Spleen (tissue), 7 donors: ENCODE results near the gene ARNT2.

ENCODE experiments used
- POLR2A ChIP-seq, 3 donors: fragments of 450-650 bp; IDR thresholded peaks; one replicate each; pipeline ENCODE4 v1.5.1; 2017; ENCODE audit warnings: antibody characterized with exemption in 3 of 3, mild to moderate bottlenecking in 1 of 3
- POLR2AphosphoS5 ChIP-seq, 3 donors: sonication (generic); formaldehyde crosslinking; IDR thresholded peaks; one replicate each; pipeline ENCODE4 v1.5.1; 2017; ENCODE audit warnings: antibody characterized with exemption in 3 of 3
- TF ChIP-seq, protein P1 (sequence below), 11 experiments: fragments of 200-600 bp in 7 of 11; fragments of 450-650 bp in 4 of 11; sonication (generic) in 4 of 11; IDR thresholded peaks in 8 of 11; conservative IDR thresholded peaks in 3 of 11; 1 replicate in 7 of 11; 2 replicates in 4 of 11; pipeline versions ENCODE4 v1.4.0 to v1.8.0; 2016 to 2021; ENCODE audit warnings: antibody characterized with exemption in 11 of 11, inconsistent platforms in 4 of 11, mild to moderate bottlenecking in 1 of 11
- donor health status: DM: no; HTN: no; CAD: no; lungs with moderate emphysema.
- donor health status: DM: no; HTN: no; CAD: no.
- donor health status: DM: no; HTN: no; CAD: no.

DNA sequence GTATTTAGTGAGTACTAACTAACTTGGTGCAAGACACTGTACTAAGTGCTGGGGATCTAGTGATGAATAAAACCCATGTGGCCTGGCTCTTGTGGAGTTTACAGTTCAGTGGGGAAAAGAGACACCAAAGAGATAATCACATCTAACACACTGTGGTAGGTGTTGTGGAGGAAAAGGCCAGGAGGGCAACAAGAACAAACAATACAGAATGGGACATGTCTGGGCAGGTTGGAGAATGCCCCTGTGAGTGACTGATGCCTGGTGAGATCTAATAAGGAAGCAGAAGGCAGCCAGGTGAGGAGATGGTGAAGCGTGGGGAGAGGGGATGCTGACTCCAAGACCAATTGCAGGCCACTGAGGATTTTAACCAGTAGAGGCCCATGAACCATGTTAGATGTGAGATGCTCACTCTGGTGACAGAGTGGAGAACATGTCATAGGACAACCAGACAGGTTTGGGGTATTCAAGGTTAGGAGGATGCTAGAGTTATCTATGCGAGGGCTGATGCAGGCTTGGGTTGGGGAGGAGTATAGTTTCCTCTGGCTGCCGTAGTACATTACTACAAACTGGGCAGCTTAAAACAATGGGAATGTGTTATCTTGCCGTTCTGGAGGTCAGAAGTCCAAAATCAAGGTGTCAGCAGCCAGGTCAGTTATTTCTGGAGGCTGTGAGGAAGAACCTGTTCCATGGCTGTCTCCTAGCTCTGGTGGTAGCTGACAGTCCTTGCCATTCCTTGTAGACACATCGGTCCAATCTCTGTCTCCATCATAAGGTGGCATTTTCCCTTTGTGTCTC, 81.4 kb downstream of the ARNT2 start:
- TF ChIP-seq POLR2A (IDR thresholded peaks at IDR 0.05) (no peak), POLR2AphosphoS5 (IDR thresholded peaks at IDR 0.05) (no peak)
- TF ChIP-seq, protein P1, sequence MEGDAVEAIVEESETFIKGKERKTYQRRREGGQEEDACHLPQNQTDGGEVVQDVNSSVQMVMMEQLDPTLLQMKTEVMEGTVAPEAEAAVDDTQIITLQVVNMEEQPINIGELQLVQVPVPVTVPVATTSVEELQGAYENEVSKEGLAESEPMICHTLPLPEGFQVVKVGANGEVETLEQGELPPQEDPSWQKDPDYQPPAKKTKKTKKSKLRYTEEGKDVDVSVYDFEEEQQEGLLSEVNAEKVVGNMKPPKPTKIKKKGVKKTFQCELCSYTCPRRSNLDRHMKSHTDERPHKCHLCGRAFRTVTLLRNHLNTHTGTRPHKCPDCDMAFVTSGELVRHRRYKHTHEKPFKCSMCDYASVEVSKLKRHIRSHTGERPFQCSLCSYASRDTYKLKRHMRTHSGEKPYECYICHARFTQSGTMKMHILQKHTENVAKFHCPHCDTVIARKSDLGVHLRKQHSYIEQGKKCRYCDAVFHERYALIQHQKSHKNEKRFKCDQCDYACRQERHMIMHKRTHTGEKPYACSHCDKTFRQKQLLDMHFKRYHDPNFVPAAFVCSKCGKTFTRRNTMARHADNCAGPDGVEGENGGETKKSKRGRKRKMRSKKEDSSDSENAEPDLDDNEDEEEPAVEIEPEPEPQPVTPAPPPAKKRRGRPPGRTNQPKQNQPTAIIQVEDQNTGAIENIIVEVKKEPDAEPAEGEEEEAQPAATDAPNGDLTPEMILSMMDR (IDR thresholded peaks at IDR 0.05 in 8 of 11, conservative IDR thresholded peaks at IDR 0.05 in 3 of 11) = no peak
